SK-N-MC (cell line): ENCODE results near the gene KCNE2.
"Not testable (repeated sequence)": the region's sequence is repeated elsewhere in the genome, so short reads cannot be mapped to it uniquely, and the experiment has no call there.

ENCODE experiments used
- EZH2 ChIP-seq: fragments of 200-600 bp; sonication (generic); IDR thresholded peaks from one replicate; pipeline ENCODE4 v1.6.1; 2017; ENCODE audit warnings: antibody characterized with exemption
- POLR2AphosphoS5 ChIP-seq: IDR thresholded peaks from 2 replicates; pipeline ENCODE4 v1.6.1; 2012; ENCODE audit warnings: mild to moderate bottlenecking, low read depth, low read length, borderline replicate concordance

DNA sequence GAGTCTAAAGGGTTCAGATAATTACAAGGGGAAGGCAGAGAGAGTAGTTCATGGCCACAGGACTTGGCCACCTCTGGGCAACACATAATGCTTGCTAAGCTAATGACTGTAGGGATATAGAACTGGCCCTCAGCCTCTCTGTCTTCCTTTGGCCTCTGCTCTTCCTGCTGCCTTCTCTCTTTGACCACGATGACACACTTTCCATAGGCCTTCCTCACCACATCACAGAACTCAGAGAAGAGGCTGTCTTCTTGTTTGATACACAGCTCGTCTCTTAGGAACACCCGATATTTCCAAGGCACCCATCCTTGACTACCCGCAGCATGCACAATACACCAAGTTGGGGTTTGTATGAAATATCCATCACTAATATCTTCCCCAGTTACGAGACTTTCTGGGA is 36.7 kb downstream of the KCNE2 start:
- not testable (repeated sequence) for TF ChIP-seq POLR2AphosphoS5, EZH2
